ENCODE data around the gene SP6.

- TF ChIP-seq POLR2A (IDR thresholded peaks at IDR 0.05) (no peak), CTCF (IDR thresholded peaks at IDR 0.05) (no peak)
Observed at GRCh38 chr17:47803201-47803600, 47.8 kb downstream of the SP6 start.

All from thyroid gland (tissue), 4 donors.